Peyer's patch (tissue), 4 donors: ENCODE measurements around the gene TYW1.
"Not testable (repeated sequence)": the region's sequence is repeated elsewhere in the genome, so short reads cannot be mapped to it uniquely, and the experiment has no call there.

Source experiments
- POLR2A ChIP-seq, 2 donors: fragments of 450-650 bp; IDR thresholded peaks; one replicate each; pipeline ENCODE4 v1.5.1; 2017; ENCODE audit warnings: antibody characterized with exemption in 2 of 2, mild to moderate bottlenecking in 2 of 2, moderate library complexity in 2 of 2
- TF ChIP-seq, protein P1 (sequence below), 6 experiments: fragments of 450-650 bp in 4 of 6; fragments of 200-600 bp in 2 of 6; sonication (generic) in 1 of 6; IDR thresholded peaks; one replicate each; pipeline ENCODE4 v1.5.1; 2017 to 2019; ENCODE audit warnings: antibody characterized with exemption in 6 of 6, mild to moderate bottlenecking in 3 of 6, moderate library complexity in 1 of 6

GRCh38 chr7:66994051-66994450, 2.6 kb upstream of the TYW1 start:
- TF ChIP-seq, protein P1, sequence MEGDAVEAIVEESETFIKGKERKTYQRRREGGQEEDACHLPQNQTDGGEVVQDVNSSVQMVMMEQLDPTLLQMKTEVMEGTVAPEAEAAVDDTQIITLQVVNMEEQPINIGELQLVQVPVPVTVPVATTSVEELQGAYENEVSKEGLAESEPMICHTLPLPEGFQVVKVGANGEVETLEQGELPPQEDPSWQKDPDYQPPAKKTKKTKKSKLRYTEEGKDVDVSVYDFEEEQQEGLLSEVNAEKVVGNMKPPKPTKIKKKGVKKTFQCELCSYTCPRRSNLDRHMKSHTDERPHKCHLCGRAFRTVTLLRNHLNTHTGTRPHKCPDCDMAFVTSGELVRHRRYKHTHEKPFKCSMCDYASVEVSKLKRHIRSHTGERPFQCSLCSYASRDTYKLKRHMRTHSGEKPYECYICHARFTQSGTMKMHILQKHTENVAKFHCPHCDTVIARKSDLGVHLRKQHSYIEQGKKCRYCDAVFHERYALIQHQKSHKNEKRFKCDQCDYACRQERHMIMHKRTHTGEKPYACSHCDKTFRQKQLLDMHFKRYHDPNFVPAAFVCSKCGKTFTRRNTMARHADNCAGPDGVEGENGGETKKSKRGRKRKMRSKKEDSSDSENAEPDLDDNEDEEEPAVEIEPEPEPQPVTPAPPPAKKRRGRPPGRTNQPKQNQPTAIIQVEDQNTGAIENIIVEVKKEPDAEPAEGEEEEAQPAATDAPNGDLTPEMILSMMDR (IDR thresholded peaks at IDR 0.05) = not testable (repeated sequence)
- TF ChIP-seq POLR2A (IDR thresholded peaks at IDR 0.05) = not testable (repeated sequence)
